HepG2 (cell line): ENCODE measurements around the gene TMEM253. TPM values are rescaled to one million over a fixed set of nuclear protein-coding genes. Genes with fewer than 3 reads are reported as not detected.

ENCODE experiments used
- ARHGAP35 ChIP-seq: sonication (generic); formaldehyde crosslinking; IDR thresholded peaks from 2 replicates; pipeline ENCODE4 v1.9.0; 2022; ENCODE audit warnings: mild to moderate bottlenecking, inconsistent platforms, moderate library complexity, missing genetic modification reagents, borderline replicate concordance
- ATM ChIP-seq: fragments of 450-650 bp; IDR thresholded peaks from 2 replicates; pipeline ENCODE4 v1.7.1; 2017; ENCODE audit warnings: mild to moderate bottlenecking, borderline replicate concordance
- DPF2 ChIP-seq: sonication (generic); formaldehyde crosslinking; IDR thresholded peaks from 2 replicates; pipeline ENCODE4 v1.4.0; 2020; ENCODE audit warnings: mild to moderate bottlenecking, low read depth, missing genetic modification reagents, borderline replicate concordance
- GLI4 ChIP-seq: sonication (generic); formaldehyde crosslinking; IDR thresholded peaks from 2 replicates; pipeline ENCODE4 v1.5.1; 2020; ENCODE audit warnings: missing genetic modification reagents, mild to moderate bottlenecking, moderate library complexity, borderline replicate concordance
- HBP1 ChIP-seq: IDR thresholded peaks from 2 replicates; pipeline ENCODE4 v1.6.1; 2016; ENCODE audit warnings: low read depth, control low read depth
- MATR3 ChIP-seq: sonication (generic); formaldehyde crosslinking; IDR thresholded peaks from 2 replicates; pipeline ENCODE4 v1.4.0; 2020; ENCODE audit warnings: missing genetic modification reagents
- MAZ ChIP-seq, 2 experiments: sonication (generic) in 1 of 2; formaldehyde crosslinking in 1 of 2; IDR thresholded peaks; 2 replicates each; pipeline versions ENCODE4 v1.5.0 to v1.6.1; 2012 to 2020; ENCODE audit warnings: low read depth in 2 of 2, mild to moderate bottlenecking in 2 of 2, borderline replicate concordance in 1 of 2, improper control_type of control experiment in 1 of 2, low read length in 1 of 2, missing genetic modification reagents in 1 of 2, moderate library complexity in 1 of 2
- MTF2 ChIP-seq: sonication (generic); formaldehyde crosslinking; IDR thresholded peaks from 2 replicates; pipeline ENCODE4 v1.5.0; 2020; ENCODE audit warnings: missing genetic modification reagents, borderline replicate concordance
- MXD3 ChIP-seq: IDR thresholded peaks from 2 replicates; pipeline ENCODE4 v1.6.1; 2016; ENCODE audit warnings: mild to moderate bottlenecking, missing biosample characterization, missing genetic modification reagents
- POLR2G ChIP-seq: fragments of 200-400 bp; formaldehyde crosslinking; IDR thresholded peaks from 2 replicates; pipeline ENCODE4 v1.6.1; 2018; ENCODE audit warnings: mild to moderate bottlenecking, low read depth, low read length, moderate library complexity
- RBFOX2 ChIP-seq: fragments of 200-400 bp; formaldehyde crosslinking; IDR thresholded peaks from 2 replicates; pipeline ENCODE4 v1.6.1; 2017; ENCODE audit warnings: low read depth, mild to moderate bottlenecking, low read length
- SKI ChIP-seq: fragments of 450-650 bp; IDR thresholded peaks from one replicate; pipeline ENCODE4 v1.6.1; 2018; ENCODE audit warnings: mild to moderate bottlenecking; ENCODE audit not compliant: partially characterized antibody
- SMARCC2 ChIP-seq: fragments of 450-650 bp; IDR thresholded peaks from 2 replicates; pipeline ENCODE4 v1.6.1; 2017; ENCODE audit warnings: antibody characterized with exemption, mild to moderate bottlenecking
- SP2 ChIP-seq: sonication (generic); formaldehyde crosslinking; IDR thresholded peaks from 2 replicates; pipeline ENCODE4 v1.5.1; 2020; ENCODE audit warnings: mild to moderate bottlenecking, missing genetic modification reagents
- UBTF ChIP-seq: sonication (generic); formaldehyde crosslinking; IDR thresholded peaks from 2 replicates; pipeline ENCODE4 v1.4.0; 2020; ENCODE audit warnings: mild to moderate bottlenecking, missing genetic modification reagents
- ZNF33B ChIP-seq: sonication (generic); formaldehyde crosslinking; IDR thresholded peaks from 2 replicates; pipeline ENCODE4 v1.5.1; 2020; ENCODE audit warnings: mild to moderate bottlenecking, missing genetic modification reagents
- ZNF546 ChIP-seq: sonication (generic); formaldehyde crosslinking; conservative IDR thresholded peaks from 2 replicates; pipeline ENCODE4 v1.8.1; 2023; ENCODE audit warnings: mild to moderate bottlenecking, missing genetic modification reagents
- ZNF564 ChIP-seq: sonication (generic); formaldehyde crosslinking; IDR thresholded peaks from 2 replicates; pipeline ENCODE4 v1.8.1; 2023; ENCODE audit warnings: mild to moderate bottlenecking, missing genetic modification reagents
- ZNF607 ChIP-seq: sonication (generic); formaldehyde crosslinking; IDR thresholded peaks from 2 replicates; pipeline ENCODE4 v1.5.1; 2020; ENCODE audit warnings: missing genetic modification reagents, mild to moderate bottlenecking, borderline replicate concordance
- ZNF746 ChIP-seq: sonication (generic); formaldehyde crosslinking; IDR thresholded peaks from 2 replicates; pipeline ENCODE4 v1.8.0; 2022; ENCODE audit warnings: mild to moderate bottlenecking, missing genetic modification reagents
- polyA plus RNA-seq, 8 experiments: library from polyadenylated mRNA; depleted of rRNA in 3 of 8; stranded (reverse) in 7 of 8; unstranded in 1 of 8; fragments of >200 nt; fragmentation: Illumina TruSeq in 4 of 8; extraction: Trizol in 4 of 8; gene quantifications; 2 replicates each; pipeline versions ENCODE4 v1.2.1 to v1.2.3, GENCODE V29; 2011 to 2016; ENCODE audit warnings: low read depth in 4 of 8, missing spikeins in 1 of 8, mixed read lengths in 1 of 8; ENCODE audit not compliant: insufficient read depth in 1 of 8
- total RNA-seq, 5 experiments: library from RNA; depleted of rRNA; stranded (reverse); fragments of >200 nt; fragmentation: Illumina TruSeq; extraction: Trizol; gene quantifications; 2 replicates each; pipeline ENCODE4 v1.2.3, GENCODE V29; 2016; ENCODE audit warnings: low read depth in 1 of 5
- TF ChIP-seq, protein P1 (sequence below): fragments of 450-650 bp; IDR thresholded peaks from 2 replicates; pipeline ENCODE4 v1.6.1; 2017; ENCODE audit warnings: mild to moderate bottlenecking
- TF ChIP-seq, protein P2 (sequence below): sonication (generic); formaldehyde crosslinking; IDR thresholded peaks from 2 replicates; pipeline ENCODE4 v1.4.0; 2020; ENCODE audit warnings: low read depth, mild to moderate bottlenecking, missing genetic modification reagents

The TMEM253 gene
- total and polyA plus RNA-seq, 2 of the 13 experiments (the other 11 are each of a cell fraction or from before 2014, with no cell fraction given): 0.29 to 0.45 TPM

- TF ChIP-seq POLR2G (0 out of 2 replicates have a peak, but pooled peaks have one; percentile 0), SMARCC2 (no peak), ZNF564 (CRISPR knock-in tag) (no peak), UBTF (CRISPR knock-in tag) (no peak; the same call in 1 of the 2 replicates), SP2 (CRISPR knock-in tag) (peak; percentile 51), ARHGAP35 (CRISPR knock-in tag) (no peak), ZNF546 (CRISPR knock-in tag) (no peak), MXD3 (CRISPR knock-in tag) (peak; percentile 50; the same call in 1 of the 2 replicates), MATR3 (no peak), MAZ (IDR thresholded peaks at IDR 0.05; ENCODE audit: borderline replicate concordance, low read depth, low read length) (no peak), MAZ (CRISPR knock-in tag; IDR thresholded peaks at IDR 0.05; ENCODE audit: low read depth) (peak; percentile 79), HBP1 (CRISPR knock-in tag) (no peak), RBFOX2 (peak; percentile 76), SKI (peak; percentile 39), ZNF607 (CRISPR knock-in tag) (peak; percentile 12), ATM (no peak), DPF2 (CRISPR knock-in tag) (0 out of 2 replicates have a peak, but pooled peaks have one; percentile 7), ZNF746 (no peak), MTF2 (no peak), GLI4 (CRISPR knock-in tag) (0 out of 2 replicates have a peak, but pooled peaks have one; percentile 21), ZNF33B (CRISPR knock-in tag) (0 out of 2 replicates have a peak, but pooled peaks have one; percentile 11)
- TF ChIP-seq, protein P1, sequence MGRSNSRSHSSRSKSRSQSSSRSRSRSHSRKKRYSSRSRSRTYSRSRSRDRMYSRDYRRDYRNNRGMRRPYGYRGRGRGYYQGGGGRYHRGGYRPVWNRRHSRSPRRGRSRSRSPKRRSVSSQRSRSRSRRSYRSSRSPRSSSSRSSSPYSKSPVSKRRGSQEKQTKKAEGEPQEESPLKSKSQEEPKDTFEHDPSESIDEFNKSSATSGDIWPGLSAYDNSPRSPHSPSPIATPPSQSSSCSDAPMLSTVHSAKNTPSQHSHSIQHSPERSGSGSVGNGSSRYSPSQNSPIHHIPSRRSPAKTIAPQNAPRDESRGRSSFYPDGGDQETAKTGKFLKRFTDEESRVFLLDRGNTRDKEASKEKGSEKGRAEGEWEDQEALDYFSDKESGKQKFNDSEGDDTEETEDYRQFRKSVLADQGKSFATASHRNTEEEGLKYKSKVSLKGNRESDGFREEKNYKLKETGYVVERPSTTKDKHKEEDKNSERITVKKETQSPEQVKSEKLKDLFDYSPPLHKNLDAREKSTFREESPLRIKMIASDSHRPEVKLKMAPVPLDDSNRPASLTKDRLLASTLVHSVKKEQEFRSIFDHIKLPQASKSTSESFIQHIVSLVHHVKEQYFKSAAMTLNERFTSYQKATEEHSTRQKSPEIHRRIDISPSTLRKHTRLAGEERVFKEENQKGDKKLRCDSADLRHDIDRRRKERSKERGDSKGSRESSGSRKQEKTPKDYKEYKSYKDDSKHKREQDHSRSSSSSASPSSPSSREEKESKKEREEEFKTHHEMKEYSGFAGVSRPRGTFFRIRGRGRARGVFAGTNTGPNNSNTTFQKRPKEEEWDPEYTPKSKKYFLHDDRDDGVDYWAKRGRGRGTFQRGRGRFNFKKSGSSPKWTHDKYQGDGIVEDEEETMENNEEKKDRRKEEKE: no peak
- TF ChIP-seq, protein P2, sequence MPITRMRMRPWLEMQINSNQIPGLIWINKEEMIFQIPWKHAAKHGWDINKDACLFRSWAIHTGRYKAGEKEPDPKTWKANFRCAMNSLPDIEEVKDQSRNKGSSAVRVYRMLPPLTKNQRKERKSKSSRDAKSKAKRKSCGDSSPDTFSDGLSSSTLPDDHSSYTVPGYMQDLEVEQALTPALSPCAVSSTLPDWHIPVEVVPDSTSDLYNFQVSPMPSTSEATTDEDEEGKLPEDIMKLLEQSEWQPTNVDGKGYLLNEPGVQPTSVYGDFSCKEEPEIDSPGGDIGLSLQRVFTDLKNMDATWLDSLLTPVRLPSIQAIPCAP (CRISPR knock-in tag): no peak
These were observed 30.7 kb upstream of the TMEM253 start, which contains the start of gene ARHGEF40 (continued) for GRCh38 chr14:21070083-21070609.
